IMR-90 (cell line): ENCODE results near the gene SUGP2. TPM values are rescaled to one million over a fixed set of nuclear protein-coding genes. Genes with fewer than 3 reads are reported as not detected.

Source experiments
- ATAC-seq: fragments of 200-7000 bp; cut with Tn5 transposase; 2 replicates; pipeline ENCODE4 v1.9.1; 2020; ENCODE audit warnings: low read depth, mild to moderate bottlenecking, moderate library complexity
- BruUV-seq: library from RNA; stranded (reverse); fragments of 400-500 nt; replicated peaks from 2 replicates; lab custom pipeline; 2021; lab: Mats Ljungman, UMichigan
- CTCF ChIA-PET: fragments of 300-600 bp; formaldehyde crosslinking; extraction: SDS; loops from one replicate; lab custom pipeline; 2021; ENCODE audit warnings: antibody characterized with exemption; lab: Yijun Ruan, JAX
- POLR2A ChIA-PET: fragments of 300-600 bp; sonication (Branson Sonifier 250); formaldehyde crosslinking; loops from one replicate; lab custom pipeline; 2022; ENCODE audit warnings: antibody characterized with exemption; ENCODE audit not compliant: unreplicated experiment; lab: Charles Lee
- DNase-seq: peaks from one replicate; pipeline ENCODE4 v3.0.0; 2013
- H2AFZ ChIP-seq: replicated peaks from 2 replicates; pipeline ENCODE3; 2013; ENCODE audit warnings: low read length, mild to moderate bottlenecking; ENCODE audit not compliant: poor library complexity
- H2AK5ac ChIP-seq: 2 replicates; pipeline ENCODE4 v1.6.1; 2013; ENCODE audit warnings: low read depth, low read length, inconsistent platforms
- H2AK9ac ChIP-seq: replicated peaks from 2 replicates; pipeline ENCODE3; 2013; ENCODE audit warnings: mild to moderate bottlenecking, low read depth, low read length, moderate library complexity; ENCODE audit not compliant: poor library complexity
- H2BK120ac ChIP-seq: 2 replicates; pipeline ENCODE4 v1.6.1; 2013; ENCODE audit warnings: low read depth, low read length, inconsistent platforms
- H2BK15ac ChIP-seq: 3 replicates; pipeline ENCODE4 v1.6.1; 2013; ENCODE audit warnings: low read depth, low read length, inconsistent platforms
- H2BK20ac ChIP-seq: 2 replicates; pipeline ENCODE4 v1.6.1; 2013; ENCODE audit warnings: low read depth, mild to moderate bottlenecking, inconsistent platforms, low read length, moderate library complexity
- H2BK5ac ChIP-seq: 2 replicates; pipeline ENCODE4 v1.6.1; 2013; ENCODE audit warnings: mild to moderate bottlenecking, low read depth, low read length, inconsistent platforms; ENCODE audit not compliant: poor library complexity, severe bottlenecking
- H3K14ac ChIP-seq: replicated peaks from 2 replicates; pipeline ENCODE4 v1.6.1; 2013; ENCODE audit warnings: low read depth, low read length, inconsistent platforms
- H3K18ac ChIP-seq: 2 replicates; pipeline ENCODE4 v1.6.1; 2013; ENCODE audit warnings: low read depth, low read length, control low read depth
- H3K23ac ChIP-seq: 2 replicates; pipeline ENCODE4 v1.6.1; 2013; ENCODE audit warnings: low read depth, low read length, inconsistent platforms
- H3K27ac ChIP-seq: 2 replicates; pipeline ENCODE4 v1.5.1; 2013; ENCODE audit warnings: mild to moderate bottlenecking, control low read depth, low read length; ENCODE audit not compliant: insufficient read depth
- H3K27me3 ChIP-seq: 2 replicates; pipeline ENCODE4 v1.6.1; 2013; ENCODE audit warnings: low read length; ENCODE audit not compliant: control insufficient read depth, insufficient read depth
- H3K36me3 ChIP-seq: 2 replicates; pipeline ENCODE4 v1.6.1; 2013; ENCODE audit warnings: low read length, mixed read lengths; ENCODE audit not compliant: control insufficient read depth, insufficient read depth
- H3K4ac ChIP-seq: 2 replicates; pipeline ENCODE4 v1.6.1; 2013; ENCODE audit warnings: low read depth, low read length, inconsistent platforms
- H3K4me1 ChIP-seq: 2 replicates; pipeline ENCODE4 v1.6.1; 2013; ENCODE audit warnings: low read length, mixed read lengths; ENCODE audit not compliant: control insufficient read depth, insufficient read depth
- H3K4me2 ChIP-seq: 2 replicates; pipeline ENCODE4 v1.6.1; 2013; ENCODE audit warnings: low read depth, mild to moderate bottlenecking, control low read depth, low read length, moderate library complexity
- H3K4me3 ChIP-seq: 2 replicates; pipeline ENCODE4 v1.5.1; 2013; ENCODE audit warnings: low read depth, mild to moderate bottlenecking, control low read depth, low read length, moderate library complexity; ENCODE audit not compliant: insufficient read depth
- H3K56ac ChIP-seq: 2 replicates; pipeline ENCODE4 v1.6.1; 2013; ENCODE audit warnings: low read length, inconsistent platforms; ENCODE audit not compliant: insufficient read depth; ENCODE audit errors: extremely low read depth
- H3K79me1 ChIP-seq, 2 experiments: 2 replicates each; pipeline ENCODE4 v1.6.1; 2013; ENCODE audit warnings: low read length in 2 of 2, inconsistent platforms in 1 of 2, low read depth in 1 of 2
- H3K9ac ChIP-seq: 2 replicates; pipeline ENCODE4 v1.6.1; 2013; ENCODE audit warnings: low read depth, low read length, control low read depth
- H3K9me1 ChIP-seq: 2 replicates; pipeline ENCODE4 v1.6.1; 2013; ENCODE audit warnings: low read length, inconsistent platforms; ENCODE audit not compliant: insufficient read depth
- H3K9me3 ChIP-seq: 2 replicates; pipeline ENCODE4 v1.6.1; 2013; ENCODE audit warnings: low read length; ENCODE audit not compliant: control insufficient read depth, insufficient read depth
- H4K20me1 ChIP-seq: 2 replicates; pipeline ENCODE4 v1.6.1; 2013; ENCODE audit warnings: low read length, inconsistent platforms; ENCODE audit not compliant: insufficient read depth
- H4K5ac ChIP-seq: 2 replicates; pipeline ENCODE4 v1.6.1; 2013; ENCODE audit warnings: mild to moderate bottlenecking, low read depth, low read length, control low read depth
- H4K8ac ChIP-seq, 2 experiments: 2 replicates each; pipeline ENCODE4 v1.6.1; 2013; ENCODE audit warnings: low read depth in 2 of 2, low read length in 2 of 2, control low read depth in 1 of 2, inconsistent platforms in 1 of 2
- H4K91ac ChIP-seq: 2 replicates; pipeline ENCODE4 v1.6.1; 2013; ENCODE audit warnings: low read depth, low read length, inconsistent platforms; ENCODE audit not compliant: insufficient read depth
- CTCF ChIP-seq: conservative IDR thresholded peaks from 2 replicates; pipeline ENCODE4 v1.5.1; 2012; ENCODE audit warnings: mild to moderate bottlenecking, low read depth, low read length, improper control_type of control experiment
- MAFK ChIP-seq: IDR thresholded peaks from 2 replicates; pipeline ENCODE4 v1.6.1; 2012; ENCODE audit warnings: low read depth, low read length, improper control_type of control experiment
- WGBS, 2 experiments: methylation state at CpG; one replicate each; pipeline versions ENCODE4 v1.1.5 to v1.1.7; 2013; ENCODE audit warnings: missing lambda C conversion rate in 2 of 2; ENCODE audit not compliant: insufficient read length in 1 of 2; ENCODE audit errors: extremely low coverage in 2 of 2; 5-methylcytosine and 5-hydroxymethylcytosine counted together
- dilution Hi-C: fragments of 300-500 bp; cut with HindIII; formaldehyde crosslinking; loops from one replicate; pipeline ENCODE4 v1.14.3; 2018; ENCODE audit warnings: low sequenced_read_pairs; ENCODE audit not compliant: unreplicated experiment
- in situ Hi-C: fragments of 300-500 bp; cut with MboI; formaldehyde crosslinking; loops from 3 replicates; pipeline ENCODE4 v1.14.3; 2019; ENCODE audit warnings: low sequenced_read_pairs, inconsistent platforms, mixed read lengths
- intact Hi-C: fragments of 100-400 bp; cut with micrococcal nuclease; formaldehyde crosslinking; loops from 2 replicates; pipeline ENCODE4 v1.10.0; 2022
- polyA plus RNA-seq, 3 experiments: library from polyadenylated mRNA; depleted of rRNA; stranded (reverse); fragments of >200 nt; gene quantifications; 2 replicates each; pipeline ENCODE4 v1.2.3, GENCODE V29; 2012; ENCODE audit warnings: low replicate concordance in 1 of 3
- total RNA-seq: library from RNA; depleted of rRNA; stranded (reverse); fragments of >200 nt; gene quantifications from 2 replicates; pipeline ENCODE4 v1.2.3, GENCODE V29; 2012

The SUGP2 gene
- total and polyA plus RNA-seq, 2 of the 4 experiments (the other 2 are of a cell fraction): 25.8 to 69.2 TPM

GRCh38 chr19:19064811-19065745, 31.8 kb upstream of the SUGP2 start:
- no peak overlapping the region for H3K4ac ChIP-seq
- intact Hi-C loops (loop anchor here (10.0 kb wide), 1 partner anchor 110 kb away; the partner anchor contains the start of gene MEF2B), in situ Hi-C loops (no loop called here), dilution Hi-C loops (no loop called here)
- peak overlapping the region; percentile 72; the same call in 1 of the 2 replicates for H3K23ac ChIP-seq
- H3K4me2 ChIP-seq: peak overlapping the region; percentile 90
- no peaks in the 10 kb centered on the region for H3K9me3 ChIP-seq
- no peak overlapping the region for H3K18ac ChIP-seq
- POLR2A ChIA-PET: no interaction called here
- TF ChIP-seq MAFK: no peak
- TF ChIP-seq CTCF: no peak
- H3K4me1 ChIP-seq: peaks cover 13% of the 10 kb centered on the region
- H3K79me1 ChIP-seq: peaks cover 6 to 23% of the 10 kb centered on the region in 2 experiments; a peak in 2 of 4 replicates
- H2BK15ac ChIP-seq: no peak overlapping the region
- no peak for ATAC-seq
- H4K5ac ChIP-seq: no peak overlapping the region
- H2BK5ac ChIP-seq: no peak overlapping the region
- BruUV-seq: no TSS peak
- H3K9me1 ChIP-seq: peaks cover 13% of the 10 kb centered on the region
- no peak overlapping the region for H2BK120ac ChIP-seq
- CTCF ChIA-PET: no interaction called here
- H2BK20ac ChIP-seq: no peak overlapping the region
- H3K9ac ChIP-seq: peak overlapping the region; percentile 55; the same call in 1 of the 2 replicates
- H3K36me3 ChIP-seq: no peaks in the 10 kb centered on the region
- H3K56ac ChIP-seq: no peak overlapping the region
- no peak overlapping the region for H3K14ac ChIP-seq
- no peak for DNase-seq
- H4K8ac ChIP-seq: no peak overlapping the region; a peak in 1 of 4 replicates
- peak overlapping the region; percentile 91 for H2AFZ ChIP-seq
- 0% methylated on average over 2 of the region's 25 CpGs; no CpG with 5 or more reads in 1 of the 2 experiments for WGBS, 2 experiments
- peak overlapping the region; percentile 77 for H2AK9ac ChIP-seq
- no peak overlapping the region for H3K27ac ChIP-seq
- H3K4me3 ChIP-seq: peak overlapping the region; percentile 64
- H3K27me3 ChIP-seq: no peaks in the 10 kb centered on the region
- no peak overlapping the region for H4K91ac ChIP-seq
- H2AK5ac ChIP-seq: no peak overlapping the region
- H4K20me1 ChIP-seq: 0 out of 2 replicates have a peak, but pooled peaks cover 6% of the 10 kb centered on the region
